Astrocyte of the spinal cord (primary cell): ENCODE data around the gene ELK4.

Experiments used
- DNase-seq: peaks from one replicate; pipeline ENCODE4 v3.0.0; 2011; ENCODE audit warnings: low read depth, low spot score
- H3K4me3 ChIP-seq: 2 replicates; pipeline ENCODE4 v1.5.1; 2011; ENCODE audit warnings: low read depth, mild to moderate bottlenecking, low read length, moderate library complexity
- CTCF ChIP-seq: IDR thresholded peaks from 2 replicates; pipeline ENCODE4 v1.5.1; 2012; ENCODE audit warnings: low read depth, mild to moderate bottlenecking, low read length, inconsistent platforms
- in situ Hi-C: cut with HindIII; loops from 2 replicates; pipeline ENCODE4 v1.10.0; 2017; ENCODE audit warnings: low sequenced_read_pairs

ELK4 gene

GRCh38 chr1:205580140-205580922, 51.5 kb downstream of the ELK4 start:
- H3K4me3 ChIP-seq, result no peak overlapping the region
- no peak for TF ChIP-seq CTCF
- no peak for DNase-seq
- in situ Hi-C loops, result no loop called here

DNA sequence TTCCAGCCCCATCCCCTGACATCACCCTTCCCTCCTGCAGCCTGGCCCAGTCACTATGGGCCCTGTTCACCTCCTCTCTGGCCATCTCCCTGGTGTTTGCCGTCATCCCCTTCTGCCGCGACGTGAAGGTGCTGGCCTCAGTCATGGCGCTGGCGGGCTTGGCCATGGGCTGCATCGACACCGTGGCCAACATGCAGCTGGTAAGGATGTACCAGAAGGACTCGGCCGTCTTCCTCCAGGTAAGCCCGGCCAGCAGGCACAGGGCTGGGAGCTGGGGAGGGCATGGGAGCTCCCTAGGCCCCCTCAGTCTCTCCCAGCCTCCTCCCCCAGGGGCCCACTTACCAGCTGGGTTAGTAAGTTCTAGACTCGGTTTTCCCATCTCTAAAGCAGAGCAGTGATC, 52.1 kb downstream of the ELK4 start:
- no peak for TF ChIP-seq CTCF
- no peak overlapping the region for H3K4me3 ChIP-seq
- no peak for DNase-seq
- in situ Hi-C loops, result no loop called here

DNA sequence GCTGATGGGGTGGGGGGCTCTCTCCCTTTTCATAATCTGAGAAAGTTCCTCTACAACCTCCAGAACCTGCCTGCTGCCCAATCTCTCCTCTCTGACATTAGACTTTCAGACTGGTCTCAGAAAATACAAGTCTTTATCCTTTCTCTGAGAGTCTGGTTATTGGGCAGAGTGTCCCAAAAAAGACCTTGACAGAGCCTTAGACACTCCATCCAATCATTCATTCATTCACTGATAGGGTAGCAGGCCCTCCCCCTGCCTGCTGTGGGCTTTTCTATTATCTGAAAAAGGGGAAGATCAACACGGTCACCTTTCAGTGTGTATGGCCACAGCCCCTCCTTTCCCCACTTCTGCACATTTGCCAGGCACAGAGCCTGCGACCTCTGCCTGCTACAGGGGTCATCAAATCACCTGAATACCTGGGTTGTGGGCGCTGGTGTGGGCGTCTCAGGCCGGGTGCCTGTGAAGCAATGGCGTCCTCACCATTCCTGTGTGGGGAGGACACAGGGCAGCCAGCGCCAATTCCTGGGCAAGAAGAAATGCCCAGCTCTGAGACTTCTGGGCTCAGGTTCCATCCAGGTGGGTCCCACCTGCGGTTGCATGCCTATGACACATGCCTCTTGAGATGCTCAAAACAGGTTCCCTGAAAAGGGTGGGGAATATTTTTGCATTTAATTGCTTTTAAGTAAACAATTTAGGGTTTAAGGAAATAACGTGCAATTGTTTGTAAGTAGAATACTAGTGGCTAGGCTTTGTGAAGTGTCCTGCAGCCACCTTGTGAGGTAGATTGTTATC, 52.8 kb downstream of the ELK4 start:
- in situ Hi-C loops, result no loop called here
- H3K4me3 ChIP-seq, result no peak overlapping the region
- TF ChIP-seq CTCF, result no peak
- DNase-seq, result no peak

- no peak for TF ChIP-seq CTCF
- no peak for DNase-seq
- H3K4me3 ChIP-seq, result no peak overlapping the region
- in situ Hi-C loops, result no loop called here
Observed at GRCh38 chr1:205577874-205578658, 53.7 kb downstream of the ELK4 start.

DNA sequence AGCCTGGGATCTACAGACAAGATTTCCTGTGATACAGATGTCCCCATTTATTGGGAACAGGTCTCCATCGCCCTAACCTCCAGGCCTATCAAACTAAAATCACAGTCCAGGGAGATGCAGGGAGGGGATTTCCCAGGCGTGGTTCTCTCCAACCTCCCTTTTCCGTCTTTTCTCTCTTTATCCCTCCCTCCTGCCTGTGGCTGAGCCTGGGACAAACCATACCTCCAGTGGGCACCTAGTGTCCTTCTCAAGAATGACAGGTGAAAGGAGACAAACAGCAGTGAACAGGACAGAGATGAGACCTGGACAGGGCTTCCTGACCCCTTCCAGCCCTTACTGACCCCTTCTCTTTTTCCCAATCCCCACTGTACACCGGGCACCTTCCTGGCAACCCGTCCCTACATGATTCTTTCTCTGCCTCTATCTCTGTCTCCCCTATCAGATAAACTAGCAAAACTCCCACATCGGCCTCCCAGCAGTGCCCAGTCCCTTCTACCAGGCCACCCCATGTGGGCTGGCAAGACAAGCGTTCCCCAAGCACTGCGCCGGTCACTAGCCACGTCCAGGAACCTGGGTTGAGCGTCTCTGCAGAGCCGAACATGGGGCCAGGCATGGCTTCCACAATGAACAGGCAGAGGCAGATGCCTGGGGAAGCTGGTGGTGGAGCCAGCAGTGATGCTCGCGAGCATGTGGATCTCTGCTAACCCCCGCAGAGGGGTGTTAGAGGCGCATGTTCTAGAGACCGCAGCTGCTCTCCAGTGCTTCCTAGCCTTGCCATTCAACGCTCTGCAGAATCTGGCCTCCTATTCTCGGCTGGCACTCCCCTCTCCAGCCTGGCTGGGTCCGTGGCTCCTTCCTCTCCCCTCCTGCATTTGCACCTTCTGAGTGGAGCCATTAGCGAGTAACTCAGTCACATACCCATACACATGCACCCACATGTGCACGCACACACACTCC, 54.7 kb downstream of the ELK4 start:
- no peak overlapping the region for H3K4me3 ChIP-seq
- DNase-seq, result no peak
- in situ Hi-C loops, result no loop called here
- no peak for TF ChIP-seq CTCF

GRCh38 chr1:205576011-205576410, 55.8 kb downstream of the ELK4 start:
- H3K4me3 ChIP-seq, result no peak overlapping the region
- no peak for TF ChIP-seq CTCF
- no peak for DNase-seq
- in situ Hi-C loops, result no loop called here
